Gastroesophageal sphincter (tissue), 3 donors: ENCODE measurements around the gene MTUS2.

ENCODE experiments used
- POLR2A ChIP-seq, 2 donors: fragments of 450-650 bp; IDR thresholded peaks; one replicate each; pipeline ENCODE4 v1.6.1; 2017; ENCODE audit warnings: antibody characterized with exemption in 2 of 2, mild to moderate bottlenecking in 2 of 2, moderate library complexity in 1 of 2
- POLR2AphosphoS5 ChIP-seq: sonication (generic); formaldehyde crosslinking; IDR thresholded peaks from one replicate; pipeline ENCODE4 v1.6.1; 2017; ENCODE audit warnings: antibody characterized with exemption
- TF ChIP-seq, protein P1 (sequence below), 4 experiments: fragments of 200-600 bp in 2 of 4; fragments of 450-650 bp in 2 of 4; sonication (generic) in 1 of 4; IDR thresholded peaks; one replicate each; pipeline ENCODE4 v1.5.1; 2017 to 2019; ENCODE audit warnings: antibody characterized with exemption in 4 of 4, mild to moderate bottlenecking in 2 of 4, moderate library complexity in 2 of 4

DNA sequence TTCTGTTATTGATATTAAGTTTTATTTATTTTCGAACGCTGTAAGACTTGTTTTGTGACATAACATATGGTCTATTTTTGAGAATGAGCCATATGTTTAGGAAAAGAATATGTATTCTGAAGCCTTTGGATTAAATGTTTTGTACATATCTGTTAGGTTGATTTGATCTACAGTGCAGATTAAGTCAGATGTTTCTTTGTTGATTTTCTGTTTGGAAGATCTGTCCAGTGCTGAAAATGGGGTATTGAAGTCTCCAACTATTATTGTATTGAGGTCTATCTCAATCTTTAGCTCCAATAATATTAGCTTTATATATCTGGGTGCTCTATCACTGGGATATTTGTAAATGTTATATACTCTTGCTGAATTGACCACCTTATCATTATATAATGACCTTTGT is 97.9 kb downstream of the MTUS2 start:
- TF ChIP-seq, protein P1, sequence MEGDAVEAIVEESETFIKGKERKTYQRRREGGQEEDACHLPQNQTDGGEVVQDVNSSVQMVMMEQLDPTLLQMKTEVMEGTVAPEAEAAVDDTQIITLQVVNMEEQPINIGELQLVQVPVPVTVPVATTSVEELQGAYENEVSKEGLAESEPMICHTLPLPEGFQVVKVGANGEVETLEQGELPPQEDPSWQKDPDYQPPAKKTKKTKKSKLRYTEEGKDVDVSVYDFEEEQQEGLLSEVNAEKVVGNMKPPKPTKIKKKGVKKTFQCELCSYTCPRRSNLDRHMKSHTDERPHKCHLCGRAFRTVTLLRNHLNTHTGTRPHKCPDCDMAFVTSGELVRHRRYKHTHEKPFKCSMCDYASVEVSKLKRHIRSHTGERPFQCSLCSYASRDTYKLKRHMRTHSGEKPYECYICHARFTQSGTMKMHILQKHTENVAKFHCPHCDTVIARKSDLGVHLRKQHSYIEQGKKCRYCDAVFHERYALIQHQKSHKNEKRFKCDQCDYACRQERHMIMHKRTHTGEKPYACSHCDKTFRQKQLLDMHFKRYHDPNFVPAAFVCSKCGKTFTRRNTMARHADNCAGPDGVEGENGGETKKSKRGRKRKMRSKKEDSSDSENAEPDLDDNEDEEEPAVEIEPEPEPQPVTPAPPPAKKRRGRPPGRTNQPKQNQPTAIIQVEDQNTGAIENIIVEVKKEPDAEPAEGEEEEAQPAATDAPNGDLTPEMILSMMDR (IDR thresholded peaks at IDR 0.05) = no peak
- TF ChIP-seq POLR2AphosphoS5 = no peak
- TF ChIP-seq POLR2A (IDR thresholded peaks at IDR 0.05) = no peak
